Stimulated activated naive CD8-positive, alpha-beta T cell treated with anti-CD3 and anti-CD28 coated beads, Interleukin-15, amount 100 ng/mL, for 72 hours (primary cell): ENCODE data around the gene RPS16.
"Not testable (repeated sequence)": the region's sequence is repeated elsewhere in the genome, so short reads cannot be mapped to it uniquely, and the experiment has no call there.

Experiments used
- ATAC-seq: fragments of 150-1000 bp; cut with Tn5 transposase; 2 replicates; pipeline ENCODE4 v1.10.0; 2021; ENCODE audit warnings: mild to moderate bottlenecking, moderate library complexity
- DNase-seq, 2 donors: peaks; one replicate each; pipeline ENCODE4 v3.0.0; 2021 to 2022
- H3K27ac Mint-ChIP-seq, 2 donors: one replicate each; pipeline ENCODE4 v1.8.0; 2022; ENCODE audit warnings: mild to moderate bottlenecking in 2 of 2, mixed read lengths in 2 of 2, moderate library complexity in 2 of 2
- H3K27me3 Mint-ChIP-seq: one replicate; pipeline ENCODE4 v1.8.0; 2022; ENCODE audit warnings: mixed read lengths
- H3K4me1 Mint-ChIP-seq: one replicate; pipeline ENCODE4 v1.8.0; 2022; ENCODE audit warnings: mild to moderate bottlenecking, mixed read lengths
- H3K4me3 Mint-ChIP-seq, 2 donors: one replicate each; pipeline ENCODE4 v1.8.0; 2022; ENCODE audit warnings: mild to moderate bottlenecking in 2 of 2, mixed read lengths in 2 of 2, moderate library complexity in 1 of 2
- H3K9me3 Mint-ChIP-seq, 2 donors: one replicate each; pipeline ENCODE4 v1.8.0; 2022; ENCODE audit warnings: mixed read lengths in 2 of 2

Gene RPS16

GRCh38 chr19:39435499-39436349, at the start of gene RPS16:
RPS16 (minus strand) TSS chr19:39435949; CDS start chr19:39435895, 54 bp downstream.
- Mint-ChIP-seq H3K27ac (peak within 1 kb of the TSS; percentile 99 to 100), H3K27me3 (no peaks in the 10 kb centered on the region), H3K4me1 (peaks cover 60% of the 10 kb centered on the region), H3K4me3 (peak within 1 kb of the TSS; percentile 98 to 99), H3K9me3 (no peaks in the 10 kb centered on the region)
- DNase-seq (peak; percentile 99), ATAC-seq (peak; percentile 94)

DNA sequence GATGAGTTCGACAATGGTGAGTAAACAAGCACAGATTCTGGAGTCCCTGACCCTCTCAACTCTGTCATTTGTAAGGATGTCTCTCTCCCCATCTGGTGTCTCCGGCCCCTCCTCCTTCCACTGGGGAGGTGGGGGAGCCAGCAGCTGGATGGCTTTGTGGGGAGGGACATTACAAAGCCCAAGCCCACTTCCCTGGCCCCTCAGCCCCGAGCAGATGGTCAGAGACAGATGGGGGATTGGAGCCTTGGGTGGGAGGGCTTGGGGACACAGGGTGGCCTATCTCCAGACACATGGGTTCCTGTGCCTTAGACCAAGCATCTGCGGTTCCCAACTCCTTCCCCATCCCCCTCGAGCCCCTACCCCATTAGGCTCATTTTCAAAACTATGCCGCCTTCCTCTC, 47.4 kb upstream of the RPS16 start:
- ATAC-seq = no peak
- H3K27ac Mint-ChIP-seq = no peak overlapping the region

GRCh38 chr19:39481676-39482075, 45.9 kb upstream of the RPS16 start:
- DNase-seq (no peak), ATAC-seq (no peak)
- H3K4me1 Mint-ChIP-seq = peaks cover 39% of the 10 kb centered on the region
- H3K27me3 Mint-ChIP-seq = no peaks in the 10 kb centered on the region
- H3K9me3 Mint-ChIP-seq = no peaks in the 10 kb centered on the region
- peak overlapping the region; percentile 87 to 89 for H3K4me3 Mint-ChIP-seq
- peak overlapping the region; percentile 99 for H3K27ac Mint-ChIP-seq

More for the DNA sequence above, 47.4 kb upstream of the RPS16 start:
- Mint-ChIP-seq H3K9me3 (no peaks in the 10 kb centered on the region), H3K4me3 (peak overlapping the region in 1 of 2 donors; percentile 36), H3K27me3 (no peaks in the 10 kb centered on the region), H3K4me1 (peaks cover 39% of the 10 kb centered on the region)
- DNase-seq = no peak

DNA sequence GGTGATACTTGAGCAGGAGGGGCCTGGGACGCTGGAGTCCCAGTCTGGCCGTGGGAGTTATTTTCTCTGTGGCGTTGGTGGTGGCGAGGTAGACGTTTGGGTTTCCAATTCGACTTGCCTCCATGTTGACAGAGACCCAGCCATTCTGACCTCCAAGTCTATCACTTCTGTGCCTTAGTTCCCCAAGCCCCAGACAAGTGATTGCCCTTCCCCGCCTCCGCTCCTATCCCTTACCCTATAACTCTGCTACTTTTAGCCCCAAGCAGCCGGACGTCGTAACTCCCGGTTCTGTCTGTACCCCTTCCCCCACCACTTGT, 45.4 kb upstream of the RPS16 start:
- H3K4me1 Mint-ChIP-seq = peaks cover 39% of the 10 kb centered on the region
- H3K27ac Mint-ChIP-seq = peak overlapping the region; percentile 99
- peak overlapping the region; percentile 87 to 89 for H3K4me3 Mint-ChIP-seq
- H3K9me3 Mint-ChIP-seq = no peaks in the 10 kb centered on the region
- no peaks in the 10 kb centered on the region for H3K27me3 Mint-ChIP-seq
- no peak for ATAC-seq
- no peak for DNase-seq

- Mint-ChIP-seq H3K9me3 (no peaks in the 10 kb centered on the region), H3K27ac (peak within 1 kb of the TSS; percentile 99), H3K27me3 (no peaks in the 10 kb centered on the region), H3K4me1 (peaks cover 39% of the 10 kb centered on the region), H3K4me3 (peak within 1 kb of the TSS; percentile 87 to 89)
- DNase-seq = peak; percentile 97
- ATAC-seq = peak; percentile 97
Observed at GRCh38 chr19:39480337-39481228, 44.8 kb upstream of the RPS16 start, which contains the start of gene TIMM50. TIMM50 (plus strand) TSS chr19:39480838; CDS start chr19:39480854, 16 bp downstream.

DNA sequence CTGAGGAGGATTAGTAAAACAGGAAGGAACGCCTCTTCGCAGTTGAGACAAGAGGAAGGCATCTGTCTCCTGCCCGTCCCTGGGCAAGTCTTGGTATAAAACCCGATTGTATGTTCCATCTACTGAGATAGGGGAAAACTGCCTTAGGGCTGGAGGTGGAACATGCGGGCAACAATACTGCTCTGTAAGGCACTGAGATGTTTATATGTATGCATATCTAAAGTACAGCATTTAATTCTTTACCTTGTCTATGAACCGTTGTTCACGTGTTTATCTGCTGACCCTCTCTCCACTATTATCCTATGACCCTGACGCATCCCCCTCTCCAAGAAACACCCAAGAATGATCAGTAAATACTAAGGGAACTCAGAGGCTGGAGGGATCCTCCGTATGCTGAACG, 44.2 kb upstream of the RPS16 start:
- ATAC-seq (no peak), DNase-seq (no peak)
- Mint-ChIP-seq H3K4me1 (peaks cover 39% of the 10 kb centered on the region), H3K27me3 (no peaks in the 10 kb centered on the region), H3K9me3 (no peaks in the 10 kb centered on the region), H3K27ac (no peak overlapping the region), H3K4me3 (peak overlapping the region; percentile 87 to 89)

DNA sequence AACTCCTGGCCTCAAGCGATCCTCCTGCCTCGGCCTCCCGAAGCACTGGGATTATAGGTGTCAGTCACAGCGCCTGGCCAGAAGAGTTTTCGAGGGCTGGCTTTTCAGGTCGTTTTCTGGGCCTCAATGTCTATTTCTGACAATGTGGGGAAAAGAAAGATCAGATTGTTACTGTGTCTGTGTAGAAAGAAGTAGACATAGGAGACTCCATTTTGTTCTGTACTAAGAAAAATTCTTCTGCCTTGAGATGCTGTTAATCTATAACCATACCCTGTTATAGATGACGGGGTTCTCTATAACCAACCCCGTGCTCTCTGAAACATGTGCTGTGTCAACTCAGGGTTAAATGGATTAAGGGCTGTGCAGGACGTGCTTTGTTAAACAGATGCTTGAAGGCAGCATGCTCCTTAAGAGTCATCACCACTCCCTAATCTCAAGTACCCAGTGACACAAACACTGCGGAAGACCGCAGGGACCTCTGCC, 43.6 kb upstream of the RPS16 start:
- Mint-ChIP-seq H3K4me1 (peaks cover 42% of the 10 kb centered on the region), H3K4me3 (peak overlapping the region in 1 of 2 donors; percentile 87)
- ATAC-seq, H3K9me3 Mint-ChIP-seq, DNase-seq, H3K27ac Mint-ChIP-seq, H3K27me3 Mint-ChIP-seq: not testable (repeated sequence)

- H3K27ac Mint-ChIP-seq = peak overlapping the region in 1 of 2 donors; percentile 42
Observed at GRCh38 chr19:39475748-39476147, 40.0 kb upstream of the RPS16 start.

GRCh38 chr19:39474139-39474620, 38.4 kb upstream of the RPS16 start:
- DNase-seq (peak; percentile 63 to 64), ATAC-seq (peak; percentile 78)
- Mint-ChIP-seq H3K4me3 (no peak overlapping the region), H3K27me3 (no peaks in the 10 kb centered on the region), H3K27ac (peak overlapping the region; percentile 67 to 85), H3K9me3 (no peaks in the 10 kb centered on the region), H3K4me1 (peaks cover 44% of the 10 kb centered on the region)

More at GRCh38 chr19:39475748-39476147, 40.0 kb upstream of the RPS16 start:
- H3K27me3 Mint-ChIP-seq = no peaks in the 10 kb centered on the region
- H3K4me1 Mint-ChIP-seq = peaks cover 40% of the 10 kb centered on the region
- H3K4me3 Mint-ChIP-seq = no peak overlapping the region
- H3K9me3 Mint-ChIP-seq = no peaks in the 10 kb centered on the region
- DNase-seq (no peak), ATAC-seq (no peak)

DNA sequence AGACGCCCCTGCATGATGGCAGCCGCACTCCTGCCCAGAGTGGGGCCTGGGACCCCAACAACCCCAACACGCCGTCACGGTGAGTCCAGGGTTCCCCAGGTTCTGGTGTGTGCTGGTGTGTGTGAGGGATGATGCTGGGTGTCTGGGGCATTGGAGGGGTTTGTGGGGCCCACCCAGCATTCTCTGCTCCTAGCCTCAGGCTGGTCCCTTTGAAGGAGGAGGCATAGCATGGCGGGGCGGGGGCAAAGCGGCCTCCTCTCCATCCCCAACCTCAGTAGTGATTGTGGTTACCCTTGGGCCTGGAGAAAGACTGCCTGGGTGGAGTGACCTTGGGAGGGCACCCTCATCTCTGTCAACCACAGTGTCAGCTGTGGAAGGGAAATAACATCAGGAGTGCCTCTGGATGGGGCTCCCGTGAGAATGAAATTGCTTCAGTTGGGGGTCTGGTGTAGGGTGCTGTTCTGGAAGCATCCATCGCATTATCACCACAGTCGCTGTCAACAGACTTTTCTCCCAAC, 37.8 kb upstream of the RPS16 start:
- ATAC-seq (no peak), DNase-seq (no peak)
- no peaks in the 10 kb centered on the region for H3K27me3 Mint-ChIP-seq
- H3K4me3 Mint-ChIP-seq = no peak overlapping the region
- H3K27ac Mint-ChIP-seq = no peak overlapping the region
- H3K9me3 Mint-ChIP-seq = no peaks in the 10 kb centered on the region
- H3K4me1 Mint-ChIP-seq = peaks cover 50% of the 10 kb centered on the region

DNA sequence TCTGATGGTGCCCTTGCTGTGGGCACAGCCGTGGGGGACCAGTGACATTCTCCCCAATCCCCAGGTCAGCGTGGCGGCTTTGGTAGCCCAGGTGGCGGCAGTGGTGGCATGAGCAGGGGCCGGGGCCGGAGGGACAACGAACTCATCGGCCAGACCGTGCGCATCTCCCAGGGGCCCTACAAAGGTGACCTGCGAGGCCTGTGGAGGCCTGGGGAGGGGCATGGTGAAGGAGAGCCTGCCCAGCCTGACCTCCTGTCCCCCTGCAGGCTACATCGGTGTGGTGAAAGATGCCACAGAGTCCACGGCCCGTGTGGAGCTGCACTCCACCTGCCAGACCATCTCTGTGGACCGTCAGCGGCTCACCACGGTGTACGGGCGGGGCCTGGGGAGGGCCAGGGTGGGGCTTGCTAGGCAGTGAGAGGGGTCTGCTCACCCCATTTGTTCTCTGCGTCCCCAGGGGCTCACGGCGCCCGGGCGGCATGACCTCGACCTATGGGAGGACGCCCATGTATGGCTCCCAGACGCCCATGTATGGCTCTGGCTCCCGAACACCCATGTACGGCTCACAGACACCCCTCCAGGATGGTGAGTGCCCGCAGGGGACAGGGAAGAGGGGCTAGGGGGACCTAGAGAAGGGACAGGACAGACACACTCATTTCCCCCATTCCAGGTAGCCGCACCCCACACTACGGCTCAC, 37.1 kb upstream of the RPS16 start:
- peaks cover 50% of the 10 kb centered on the region for H3K4me1 Mint-ChIP-seq
- no peak overlapping the region for H3K4me3 Mint-ChIP-seq
- no peaks in the 10 kb centered on the region for H3K9me3 Mint-ChIP-seq
- H3K27me3 Mint-ChIP-seq = no peaks in the 10 kb centered on the region
- DNase-seq (no peak), ATAC-seq (no peak)
- no peak overlapping the region for H3K27ac Mint-ChIP-seq

- peak; percentile 3 for ATAC-seq
- H3K27me3 Mint-ChIP-seq = no peaks in the 10 kb centered on the region
- peak overlapping the region; percentile 5 to 93 for H3K27ac Mint-ChIP-seq
- DNase-seq = no peak
- peaks cover 50% of the 10 kb centered on the region for H3K4me1 Mint-ChIP-seq
- no peak overlapping the region for H3K4me3 Mint-ChIP-seq
- H3K9me3 Mint-ChIP-seq = no peaks in the 10 kb centered on the region
Observed at GRCh38 chr19:39471756-39472536, 36.2 kb upstream of the RPS16 start.

DNA sequence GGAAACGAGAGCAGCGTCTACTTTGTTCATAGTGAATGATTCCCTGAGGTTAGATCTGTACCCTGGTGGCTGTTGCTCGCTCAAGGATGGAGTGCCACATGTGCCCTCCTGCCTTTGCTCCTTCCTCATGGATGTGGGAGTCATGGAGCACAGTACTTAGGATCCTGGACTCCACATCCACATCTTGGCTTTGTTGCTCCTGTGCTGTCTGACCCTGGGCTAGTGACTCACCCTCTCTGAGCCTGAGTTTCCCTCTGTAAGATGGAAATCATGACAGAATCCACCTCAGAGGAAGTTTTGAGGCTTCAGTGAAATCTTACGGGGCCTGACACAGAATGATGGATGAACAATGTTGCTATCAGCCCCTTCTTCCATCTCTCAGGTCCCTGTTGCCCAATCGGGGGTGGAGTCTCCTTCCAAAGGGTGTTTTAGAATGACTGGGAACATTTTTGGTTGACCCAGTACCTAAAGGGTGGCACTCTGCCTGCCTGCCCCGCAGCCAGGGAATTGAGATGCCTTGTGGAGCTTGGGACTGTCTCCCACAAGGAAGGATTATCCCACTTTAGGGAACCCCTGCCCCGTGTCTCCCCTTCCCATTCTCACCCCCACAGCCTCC, 35.1 kb upstream of the RPS16 start:
- ATAC-seq (no peak), DNase-seq (no peak)
- Mint-ChIP-seq H3K4me1 (peaks cover 50% of the 10 kb centered on the region), H3K27ac (peak overlapping the region in 1 of 2 donors; percentile 59), H3K27me3 (no peaks in the 10 kb centered on the region), H3K9me3 (no peaks in the 10 kb centered on the region), H3K4me3 (no peak overlapping the region)

- Mint-ChIP-seq H3K9me3 (no peaks in the 10 kb centered on the region), H3K27ac (peak overlapping the region; percentile 66 to 77), H3K27me3 (no peaks in the 10 kb centered on the region), H3K4me1 (peaks cover 48% of the 10 kb centered on the region), H3K4me3 (no peak overlapping the region)
- DNase-seq = no peak
- ATAC-seq = no peak
Observed at GRCh38 chr19:39469567-39469966, 33.8 kb upstream of the RPS16 start.
